ENCODE measurements around the gene C2CD3. TPM values are rescaled to one million over a fixed set of nuclear protein-coding genes. Genes with fewer than 3 reads are reported as not detected.

Gene C2CD3
- total and polyA plus RNA-seq, 2 experiments from 2014 or later, result 7.3 to 9.2 TPM

- in situ Hi-C loops (cut with MboI), result no loop called here
- no peak for DNase-seq
- 88 to 91% methylated on average over 5 of the region's 5 CpGs for WGBS, 2 experiments (ENCODE audit: low coverage in 1 of 2, low lambda C conversion rate in 2 of 2, missing lambda C conversion rate in 2 of 2)
These were observed 121.8 kb downstream of the C2CD3 start for GRCh38 chr11:74048993-74049392.

GRCh38 chr11:74044538-74044937, 126.3 kb downstream of the C2CD3 start:
- DNase-seq, result no peak

More at GRCh38 chr11:74048993-74049392, 121.8 kb downstream of the C2CD3 start:
- Histone ChIP-seq H3K4me2 (ENCODE audit: unreplicated experiment) (no peak overlapping the region), H4K20me1 (ENCODE audit: insufficient read depth) (no peaks in the 10 kb centered on the region), H3K9me3 (ENCODE audit: low read depth) (no peaks in the 10 kb centered on the region), H3K36me3 (ENCODE audit: low read depth) (peaks cover 3% of the 10 kb centered on the region), H3K4me1 (ENCODE audit: insufficient read depth) (peaks cover 7% of the 10 kb centered on the region; the same call in 1 of the 2 replicates), H3F3A (ENCODE audit: insufficient read depth) (no peaks in the 10 kb centered on the region), H3K79me2 (ENCODE audit: insufficient read depth) (no peaks in the 10 kb centered on the region), H3K27ac (no peak overlapping the region), H2AFZ (no peak overlapping the region), H3K4me3 (no peak overlapping the region), H3K9ac (no peak overlapping the region), H3K9me2 (ENCODE audit: insufficient read depth) (no peaks in the 10 kb centered on the region), H3K27me3 (replicated peaks; ENCODE audit: insufficient read depth) (no peaks in the 10 kb centered on the region)
- no peak for TF ChIP-seq EZH2phosphoT487 (IDR thresholded peaks at IDR 0.05; ENCODE audit: insufficient read depth, low read depth)
- TF ChIP-seq EZH2 (IDR thresholded peaks at IDR 0.05; ENCODE audit: insufficient read depth, poor library complexity, severe bottlenecking), result no peak

GRCh38 chr11:74043450-74043849, 127.4 kb downstream of the C2CD3 start:
- no peaks in the 10 kb centered on the region for H3K27me3 ChIP-seq (replicated peaks; ENCODE audit: insufficient read depth)
- no peak overlapping the region for H2AFZ ChIP-seq
- TF ChIP-seq EZH2 (IDR thresholded peaks at IDR 0.05; ENCODE audit: insufficient read depth, poor library complexity, severe bottlenecking), result no peak
- TF ChIP-seq EZH2phosphoT487 (IDR thresholded peaks at IDR 0.05; ENCODE audit: insufficient read depth, low read depth), result no peak
- no peak overlapping the region for H3K4me2 ChIP-seq (ENCODE audit: unreplicated experiment)
- no peaks in the 10 kb centered on the region for H3K9me2 ChIP-seq (ENCODE audit: insufficient read depth)
- WGBS, 2 experiments (ENCODE audit: low coverage in 1 of 2, low lambda C conversion rate in 2 of 2, missing lambda C conversion rate in 2 of 2), result 100% methylated on average over 1 of the region's 1 CpG
- no peak for DNase-seq
- no peaks in the 10 kb centered on the region for H4K20me1 ChIP-seq (ENCODE audit: insufficient read depth)
- H3K36me3 ChIP-seq (ENCODE audit: low read depth), result peaks cover 3% of the 10 kb centered on the region
- H3K79me2 ChIP-seq (ENCODE audit: insufficient read depth), result no peaks in the 10 kb centered on the region
- H3K4me3 ChIP-seq, result no peak overlapping the region
- in situ Hi-C loops (cut with MboI), result no loop called here
- no peak overlapping the region for H3K9ac ChIP-seq
- no peak overlapping the region for H3K27ac ChIP-seq
- H3K9me3 ChIP-seq (ENCODE audit: low read depth), result no peaks in the 10 kb centered on the region
- H3F3A ChIP-seq (ENCODE audit: insufficient read depth), result no peaks in the 10 kb centered on the region
- no peaks in the 10 kb centered on the region for H3K4me1 ChIP-seq (ENCODE audit: insufficient read depth)

More at GRCh38 chr11:74044538-74044937, 126.3 kb downstream of the C2CD3 start:
- Histone ChIP-seq H3K27me3 (replicated peaks; ENCODE audit: insufficient read depth) (no peaks in the 10 kb centered on the region), H4K20me1 (ENCODE audit: insufficient read depth) (no peaks in the 10 kb centered on the region), H3K9me3 (ENCODE audit: low read depth) (no peaks in the 10 kb centered on the region), H3K4me2 (ENCODE audit: unreplicated experiment) (no peak overlapping the region), H3K27ac (no peak overlapping the region), H3K4me3 (no peak overlapping the region), H3K79me2 (ENCODE audit: insufficient read depth) (no peaks in the 10 kb centered on the region), H3K36me3 (ENCODE audit: low read depth) (peaks cover 5% of the 10 kb centered on the region), H2AFZ (no peak overlapping the region), H3F3A (ENCODE audit: insufficient read depth) (no peaks in the 10 kb centered on the region), H3K9ac (no peak overlapping the region), H3K4me1 (ENCODE audit: insufficient read depth) (no peaks in the 10 kb centered on the region), H3K9me2 (ENCODE audit: insufficient read depth) (no peaks in the 10 kb centered on the region)
- in situ Hi-C loops (cut with MboI), result no loop called here
- TF ChIP-seq EZH2 (IDR thresholded peaks at IDR 0.05; ENCODE audit: insufficient read depth, poor library complexity, severe bottlenecking) (no peak), EZH2phosphoT487 (IDR thresholded peaks at IDR 0.05; ENCODE audit: insufficient read depth, low read depth) (no peak)
- WGBS, 2 experiments (ENCODE audit: low coverage in 1 of 2, low lambda C conversion rate in 2 of 2, missing lambda C conversion rate in 2 of 2), result 51 to 60% methylated on average over 2 of the region's 2 CpGs

- H3K36me3 ChIP-seq (ENCODE audit: low read depth), result 0 out of 2 replicates have a peak, but pooled peaks cover 11% of the 10 kb centered on the region
- 80 to 83% methylated on average over 4 of the region's 4 CpGs for WGBS, 2 experiments (ENCODE audit: low coverage in 1 of 2, low lambda C conversion rate in 2 of 2, missing lambda C conversion rate in 2 of 2)
- H3K4me2 ChIP-seq (ENCODE audit: unreplicated experiment), result no peak overlapping the region
- DNase-seq, result peak; percentile 64
- no peaks in the 10 kb centered on the region for H3K9me2 ChIP-seq (ENCODE audit: insufficient read depth)
- H3K27ac ChIP-seq, result no peak overlapping the region
- H3K4me3 ChIP-seq, result no peak overlapping the region
- H3K79me2 ChIP-seq (ENCODE audit: insufficient read depth), result no peaks in the 10 kb centered on the region
- in situ Hi-C loops (cut with MboI), result no loop called here
- H3K9ac ChIP-seq, result no peak overlapping the region
- no peaks in the 10 kb centered on the region for H3F3A ChIP-seq (ENCODE audit: insufficient read depth)
- H4K20me1 ChIP-seq (ENCODE audit: insufficient read depth), result no peaks in the 10 kb centered on the region
- no peak overlapping the region for H2AFZ ChIP-seq
- TF ChIP-seq EZH2 (IDR thresholded peaks at IDR 0.05; ENCODE audit: insufficient read depth, poor library complexity, severe bottlenecking) (no peak), EZH2phosphoT487 (IDR thresholded peaks at IDR 0.05; ENCODE audit: insufficient read depth, low read depth) (no peak)
- H3K9me3 ChIP-seq (ENCODE audit: low read depth), result no peaks in the 10 kb centered on the region
- H3K4me1 ChIP-seq (ENCODE audit: insufficient read depth), result no peaks in the 10 kb centered on the region; the same call in 1 of the 2 replicates
- H3K27me3 ChIP-seq (replicated peaks; ENCODE audit: insufficient read depth), result no peaks in the 10 kb centered on the region
These were observed 133.5 kb downstream of the C2CD3 start for GRCh38 chr11:74037309-74037708.
